GM12875 (cell line): ENCODE results near the gene CYP26B1.

ENCODE experiments used
- H3K4me3 ChIP-seq: one replicate; pipeline ENCODE4 v1.5.1; 2011; ENCODE audit warnings: low read depth, low read length, control low read depth
- TF ChIP-seq, protein P1 (sequence below): IDR thresholded peaks from 2 replicates; pipeline ENCODE4 v1.5.1; 2011; ENCODE audit warnings: low read depth, mild to moderate bottlenecking, control low read depth, inconsistent platforms, low read length, moderate library complexity, borderline replicate concordance; ENCODE audit not compliant: insufficient read depth

The CYP26B1 gene

GRCh38 chr2:72121153-72121552 is 26.5 kb downstream of the CYP26B1 start:
- TF ChIP-seq, protein P1, sequence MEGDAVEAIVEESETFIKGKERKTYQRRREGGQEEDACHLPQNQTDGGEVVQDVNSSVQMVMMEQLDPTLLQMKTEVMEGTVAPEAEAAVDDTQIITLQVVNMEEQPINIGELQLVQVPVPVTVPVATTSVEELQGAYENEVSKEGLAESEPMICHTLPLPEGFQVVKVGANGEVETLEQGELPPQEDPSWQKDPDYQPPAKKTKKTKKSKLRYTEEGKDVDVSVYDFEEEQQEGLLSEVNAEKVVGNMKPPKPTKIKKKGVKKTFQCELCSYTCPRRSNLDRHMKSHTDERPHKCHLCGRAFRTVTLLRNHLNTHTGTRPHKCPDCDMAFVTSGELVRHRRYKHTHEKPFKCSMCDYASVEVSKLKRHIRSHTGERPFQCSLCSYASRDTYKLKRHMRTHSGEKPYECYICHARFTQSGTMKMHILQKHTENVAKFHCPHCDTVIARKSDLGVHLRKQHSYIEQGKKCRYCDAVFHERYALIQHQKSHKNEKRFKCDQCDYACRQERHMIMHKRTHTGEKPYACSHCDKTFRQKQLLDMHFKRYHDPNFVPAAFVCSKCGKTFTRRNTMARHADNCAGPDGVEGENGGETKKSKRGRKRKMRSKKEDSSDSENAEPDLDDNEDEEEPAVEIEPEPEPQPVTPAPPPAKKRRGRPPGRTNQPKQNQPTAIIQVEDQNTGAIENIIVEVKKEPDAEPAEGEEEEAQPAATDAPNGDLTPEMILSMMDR, result no peak
- no peak overlapping the region for H3K4me3 ChIP-seq

DNA sequence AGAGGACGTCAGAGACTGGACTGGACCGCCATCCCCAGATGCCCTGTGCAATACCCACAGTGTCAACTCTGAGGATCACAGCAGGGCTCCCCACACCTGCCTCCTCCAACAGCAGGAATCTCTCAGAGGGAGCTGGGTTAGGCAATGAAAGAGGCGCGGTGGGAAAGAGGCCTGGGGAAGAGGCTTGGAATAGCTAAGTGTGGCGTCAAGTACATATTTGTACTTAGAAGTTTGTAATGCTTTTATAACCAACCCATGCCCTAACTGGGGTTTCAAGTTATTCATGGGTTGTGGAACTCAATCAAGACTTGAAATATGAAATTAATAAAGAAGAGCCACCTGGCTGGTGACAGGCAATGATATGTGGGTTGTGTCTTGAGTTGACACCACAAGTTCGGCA is 28.7 kb downstream of the CYP26B1 start:
- H3K4me3 ChIP-seq, result no peak overlapping the region
- TF ChIP-seq, protein P1, result no peak

DNA sequence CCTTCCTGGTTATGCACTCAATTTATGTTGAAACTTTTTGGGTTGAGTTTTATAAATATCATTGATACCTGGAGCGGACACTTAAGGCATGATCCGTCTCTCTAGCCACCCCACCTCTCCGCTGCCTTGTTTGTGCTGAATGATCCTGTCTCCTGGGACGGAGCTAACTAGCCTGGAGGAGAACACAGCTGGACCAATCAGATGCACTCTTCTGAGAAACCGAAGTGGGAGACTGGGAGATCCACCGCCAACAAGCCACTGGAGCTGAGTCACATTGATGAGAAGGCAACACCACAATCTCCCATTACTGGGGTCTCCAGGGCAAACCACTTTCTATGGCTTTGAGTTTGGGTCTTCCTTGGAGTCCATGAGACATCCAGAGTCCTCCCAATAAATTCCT is 29.3 kb downstream of the CYP26B1 start:
- TF ChIP-seq, protein P1, result no peak
- H3K4me3 ChIP-seq, result no peak overlapping the region

DNA sequence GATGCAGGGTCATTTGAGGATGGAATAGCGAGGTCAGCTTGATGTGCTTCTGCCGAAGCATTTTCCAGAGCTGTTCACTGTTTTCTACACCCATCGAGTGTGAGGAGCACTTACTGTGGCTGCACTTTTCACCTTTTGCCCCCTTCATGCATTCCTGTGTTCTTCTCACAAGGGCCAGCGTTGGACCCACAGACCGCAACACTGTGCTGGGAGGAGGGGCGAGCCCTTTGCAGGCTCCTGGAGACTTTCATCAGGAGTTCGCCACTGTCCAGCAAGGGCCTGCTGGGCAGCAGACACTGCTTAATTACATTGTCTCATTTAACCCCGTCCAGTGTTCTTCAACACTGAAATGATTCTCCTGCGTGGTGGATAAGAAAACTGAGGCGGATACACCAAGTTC is 29.9 kb downstream of the CYP26B1 start:
- no peak overlapping the region for H3K4me3 ChIP-seq
- TF ChIP-seq, protein P1, result no peak

- TF ChIP-seq, protein P1, result no peak
- H3K4me3 ChIP-seq, result no peak overlapping the region
Observed at GRCh38 chr2:72117029-72117428, 30.6 kb downstream of the CYP26B1 start.

GRCh38 chr2:72116081-72116533 is 31.6 kb downstream of the CYP26B1 start:
- H3K4me3 ChIP-seq, result no peak overlapping the region
- TF ChIP-seq, protein P1, result peak; percentile 40; the same call in 1 of the 2 replicates

DNA sequence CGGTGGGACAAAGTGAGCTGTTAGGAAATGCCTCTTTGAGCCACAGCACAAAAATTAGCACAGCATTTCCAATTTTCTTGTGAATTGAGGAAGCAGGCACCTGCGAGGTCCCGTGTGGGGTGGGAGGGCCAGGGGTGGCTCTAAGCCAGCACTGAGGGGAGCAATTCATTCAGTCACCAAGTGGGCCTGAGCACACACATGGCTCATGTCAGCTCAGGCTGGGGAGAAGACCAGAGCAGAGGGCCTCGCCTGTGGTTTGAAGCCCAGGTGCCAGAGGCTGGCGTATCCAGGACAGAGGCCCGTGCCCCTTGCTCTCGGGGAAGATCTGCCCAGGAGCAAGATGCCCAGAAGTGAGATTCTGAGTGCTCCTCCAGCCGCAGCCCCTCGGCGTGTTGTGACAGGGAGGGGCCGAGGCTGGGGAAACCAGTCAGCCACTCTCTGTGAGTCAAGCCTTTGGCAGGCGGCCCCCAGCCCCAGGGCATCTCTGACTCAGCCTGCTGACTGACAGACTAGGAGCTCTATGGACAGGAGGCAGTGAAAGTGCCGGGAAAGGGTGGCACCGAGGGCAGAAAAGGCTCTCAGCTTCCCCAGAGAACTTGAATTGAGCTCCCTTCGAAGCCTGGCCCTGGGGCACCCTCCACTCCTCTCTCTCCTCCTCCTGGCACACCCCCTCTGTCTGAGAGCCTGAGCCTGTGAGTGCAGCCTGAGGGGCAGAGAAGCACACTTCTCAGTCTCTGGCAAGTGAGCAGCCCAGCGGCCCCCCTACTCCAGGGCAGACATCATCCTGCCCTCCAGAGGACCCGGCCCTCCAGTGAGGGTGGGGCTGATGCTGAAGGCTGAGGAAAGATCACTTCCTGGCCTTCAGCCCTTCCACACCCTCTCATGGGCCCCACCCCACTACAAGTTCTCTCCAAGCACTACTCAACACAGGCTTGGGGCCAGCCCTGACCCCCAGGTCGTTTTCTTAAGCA is 32.3 kb downstream of the CYP26B1 start:
- TF ChIP-seq, protein P1, result no peak
- H3K4me3 ChIP-seq, result no peak overlapping the region
